Renal pelvis (tissue), 4 donors: ENCODE data around the gene SFI1. TPM values are rescaled to one million over a fixed set of nuclear protein-coding genes. Genes with fewer than 3 reads are reported as not detected.

Experiments
- DNase-seq: peaks from one replicate; pipeline ENCODE4 v3.0.0-alpha.2; 2013
- polyA plus RNA-seq, 3 donors: library from polyadenylated mRNA; unstranded; fragments of 120-200 nt; gene quantifications; one replicate each; pipeline ENCODE4 v1.2.1, GENCODE V29; 2013; ENCODE audit not compliant: insufficient read length in 3 of 3

SFI1 gene
- polyA plus RNA-seq, 3 donors = 20.8 to 38.5 (median 35.1) TPM

DNA sequence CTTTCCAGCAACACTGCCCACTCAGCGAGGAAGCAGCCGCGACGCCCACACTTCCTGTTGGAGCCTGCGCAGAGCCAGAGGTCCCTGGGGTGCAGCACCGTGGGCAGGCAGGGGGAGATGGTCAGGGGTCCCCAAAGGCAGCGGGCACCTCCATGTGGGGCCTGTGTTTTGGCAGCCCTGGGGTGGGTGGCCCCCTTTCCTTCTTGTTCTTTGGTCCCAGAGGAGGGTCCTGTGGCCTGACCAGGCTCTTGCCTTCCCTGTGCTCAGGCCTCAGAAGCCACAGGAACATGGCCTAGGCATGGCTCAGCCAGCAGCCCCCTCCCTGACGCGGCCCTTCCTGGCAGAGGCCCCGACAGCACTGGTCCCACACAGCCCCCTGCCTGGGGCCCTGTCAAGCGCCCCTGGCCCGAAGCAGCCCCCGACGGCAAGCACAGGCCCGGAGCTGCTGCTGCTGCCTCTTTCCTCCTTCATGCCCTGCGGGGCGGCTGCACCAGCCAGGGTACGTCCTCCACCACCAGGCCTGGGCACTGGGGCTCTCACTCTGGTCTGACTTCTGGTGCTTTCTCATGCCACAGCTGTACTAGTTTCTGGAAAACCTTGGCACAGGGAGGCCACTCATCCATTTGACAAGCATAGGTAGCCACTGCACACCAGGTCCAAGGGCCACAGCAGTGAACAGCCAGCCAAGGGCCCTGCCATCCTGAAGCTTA, 118.6 kb downstream of the SFI1 start:
- no peak for DNase-seq

DNA sequence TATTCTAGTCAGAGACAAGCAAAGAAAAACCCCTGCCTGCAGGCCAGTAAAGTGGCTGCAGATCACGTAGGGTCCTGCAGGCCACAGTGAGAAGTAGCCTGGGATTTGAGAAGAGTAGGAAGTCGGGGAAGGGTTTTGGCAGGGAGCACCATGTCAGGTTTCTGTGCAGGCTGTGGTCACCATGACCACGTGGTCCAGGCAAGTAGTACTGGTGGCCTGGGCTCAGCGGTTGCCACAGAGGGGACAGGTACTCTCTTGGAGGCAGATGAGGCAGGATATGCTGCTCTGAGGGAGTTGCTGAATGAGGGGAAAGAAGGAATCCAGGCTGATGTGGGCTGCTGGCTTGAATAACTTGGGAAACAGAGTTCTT, 119.1 kb downstream of the SFI1 start:
- DNase-seq = no peak

DNA sequence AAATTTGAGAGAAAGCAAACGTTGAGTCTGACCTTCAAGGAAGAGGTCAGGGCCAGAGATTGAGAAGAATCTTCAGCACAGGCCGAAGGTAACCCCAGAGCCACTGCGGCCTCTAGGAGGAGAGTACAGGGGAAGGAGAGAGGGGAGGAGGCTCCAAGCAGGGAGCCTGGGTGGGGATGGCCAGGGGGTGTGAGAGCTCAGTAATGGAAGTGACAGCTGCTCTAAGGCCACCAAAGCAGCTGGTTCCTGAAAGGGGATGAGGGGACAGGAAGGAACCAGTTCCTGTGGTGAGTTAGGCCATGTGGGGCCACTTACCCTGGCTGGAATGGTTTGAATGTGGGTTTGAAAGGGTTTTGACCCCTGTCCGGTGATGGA, 119.6 kb downstream of the SFI1 start:
- DNase-seq = no peak

DNA sequence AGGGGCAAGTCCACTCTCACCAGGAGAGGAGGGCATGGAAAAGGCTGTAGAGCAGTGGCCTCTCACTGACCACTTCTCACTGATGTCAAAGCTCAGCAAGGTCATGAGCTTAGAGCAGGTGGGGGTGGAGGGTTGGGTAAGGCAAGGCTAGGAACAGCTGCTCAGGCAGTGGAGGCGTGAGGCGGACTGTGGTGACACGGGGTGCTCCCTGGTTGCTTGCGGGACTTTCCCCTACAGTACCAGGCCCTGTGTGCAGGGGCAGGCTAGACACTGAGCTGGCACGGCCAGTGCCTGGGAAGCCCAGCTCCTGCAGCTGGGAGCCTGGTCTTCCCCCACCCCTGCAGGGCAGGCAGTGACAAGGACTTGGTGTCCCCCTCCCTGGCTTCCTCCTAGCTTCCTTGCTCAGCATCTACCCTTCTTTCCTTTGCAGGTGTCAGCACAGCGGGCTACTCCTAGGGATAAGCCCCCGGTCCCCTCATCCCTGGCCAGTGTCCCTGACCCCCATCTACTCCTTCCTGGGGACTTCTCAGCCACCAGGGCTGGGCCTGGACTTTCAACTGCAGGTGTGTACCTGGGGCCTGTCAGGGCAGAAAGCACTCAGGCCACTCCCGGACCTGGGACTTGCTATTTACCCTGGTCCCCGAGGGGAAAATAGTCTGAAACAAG, 120.1 kb downstream of the SFI1 start:
- DNase-seq = no peak

DNA sequence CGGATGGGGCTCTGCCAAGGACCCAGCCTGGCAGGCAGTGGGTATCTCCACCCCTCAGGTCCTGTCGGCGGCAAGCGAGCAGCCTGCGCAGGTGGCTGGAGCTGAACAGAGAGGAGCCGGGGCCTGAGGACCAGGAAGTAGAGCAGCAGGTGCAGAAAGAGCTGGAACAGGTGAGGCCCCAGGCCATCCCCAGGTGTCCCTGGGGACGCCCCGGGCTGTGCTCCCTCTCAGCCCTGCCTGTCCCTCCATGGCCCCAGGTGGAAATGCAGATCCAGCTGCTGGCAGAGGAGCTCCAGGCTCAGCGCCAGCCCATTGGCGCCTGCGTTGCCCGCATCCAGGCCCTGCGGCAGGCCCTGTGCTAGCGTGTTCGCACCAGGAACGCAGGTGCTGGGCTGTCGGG, 121.7 kb downstream of the SFI1 start:
- DNase-seq = no peak

DNA sequence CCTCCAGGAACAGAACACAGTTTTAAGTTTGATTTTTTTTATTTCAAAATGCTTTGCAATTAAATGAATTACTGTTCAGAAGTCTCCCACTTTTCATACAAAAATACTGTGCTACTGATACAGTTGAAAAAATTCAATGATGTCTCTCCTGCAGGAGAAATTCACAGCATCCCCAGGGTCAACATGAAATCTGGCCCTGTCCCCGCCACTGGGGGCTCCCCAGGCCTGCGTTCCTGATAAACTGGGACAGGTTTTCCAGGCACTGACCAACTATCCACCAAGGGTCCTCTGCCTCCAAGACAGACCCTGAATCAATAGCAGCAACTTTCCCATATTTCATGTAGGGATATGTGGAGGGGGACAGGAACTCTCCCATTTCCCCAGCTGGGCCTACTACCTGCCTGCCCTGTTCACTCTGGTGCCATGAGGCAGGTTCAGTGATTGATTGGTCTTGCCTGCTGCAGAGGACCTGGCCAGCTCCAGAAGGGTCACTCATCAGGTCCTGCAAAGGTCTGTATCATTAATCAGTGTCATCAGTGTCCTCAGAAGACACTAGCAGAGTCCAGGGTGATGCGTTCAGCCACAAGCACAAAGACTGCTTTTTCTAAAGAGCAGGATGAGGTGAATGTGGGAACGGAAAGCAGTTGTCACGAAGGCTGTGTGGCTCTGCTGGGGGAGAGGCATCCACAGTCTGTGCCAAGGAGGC, 122.3 kb downstream of the SFI1 start:
- DNase-seq = no peak

DNA sequence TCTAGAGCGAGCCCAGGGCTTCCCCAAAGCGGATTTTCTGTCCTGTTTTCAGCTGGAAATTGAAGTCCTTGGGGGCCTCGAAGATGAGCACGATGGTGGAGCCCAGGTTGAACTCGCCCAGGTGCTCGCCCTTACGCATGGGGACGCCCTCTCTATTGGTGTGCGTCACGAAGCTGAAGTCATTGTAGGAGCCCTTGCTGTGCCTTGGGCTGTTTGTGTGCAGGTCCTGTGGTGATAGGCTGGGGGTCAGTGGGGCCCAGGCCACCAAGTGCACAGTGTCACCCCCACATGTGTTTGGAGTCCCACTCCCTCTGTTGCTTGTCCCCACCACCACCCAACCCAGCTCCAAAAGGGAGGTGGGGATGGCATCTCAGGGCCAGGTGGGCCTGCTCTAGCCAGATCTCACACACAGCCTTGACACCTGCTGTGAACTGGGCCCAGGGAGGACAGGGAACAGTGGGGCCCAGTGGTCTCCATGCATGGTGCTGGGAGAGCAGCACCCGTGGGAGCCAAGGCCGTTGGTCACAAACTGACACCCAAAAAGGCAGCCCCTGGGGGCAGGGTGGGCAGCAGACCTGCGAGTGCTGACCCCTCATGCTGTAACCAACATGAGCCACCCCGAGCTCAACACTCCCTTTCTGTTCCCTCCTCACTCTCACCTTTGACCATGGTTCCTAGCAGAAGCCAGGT, 123.4 kb downstream of the SFI1 start:
- no peak for DNase-seq

DNA sequence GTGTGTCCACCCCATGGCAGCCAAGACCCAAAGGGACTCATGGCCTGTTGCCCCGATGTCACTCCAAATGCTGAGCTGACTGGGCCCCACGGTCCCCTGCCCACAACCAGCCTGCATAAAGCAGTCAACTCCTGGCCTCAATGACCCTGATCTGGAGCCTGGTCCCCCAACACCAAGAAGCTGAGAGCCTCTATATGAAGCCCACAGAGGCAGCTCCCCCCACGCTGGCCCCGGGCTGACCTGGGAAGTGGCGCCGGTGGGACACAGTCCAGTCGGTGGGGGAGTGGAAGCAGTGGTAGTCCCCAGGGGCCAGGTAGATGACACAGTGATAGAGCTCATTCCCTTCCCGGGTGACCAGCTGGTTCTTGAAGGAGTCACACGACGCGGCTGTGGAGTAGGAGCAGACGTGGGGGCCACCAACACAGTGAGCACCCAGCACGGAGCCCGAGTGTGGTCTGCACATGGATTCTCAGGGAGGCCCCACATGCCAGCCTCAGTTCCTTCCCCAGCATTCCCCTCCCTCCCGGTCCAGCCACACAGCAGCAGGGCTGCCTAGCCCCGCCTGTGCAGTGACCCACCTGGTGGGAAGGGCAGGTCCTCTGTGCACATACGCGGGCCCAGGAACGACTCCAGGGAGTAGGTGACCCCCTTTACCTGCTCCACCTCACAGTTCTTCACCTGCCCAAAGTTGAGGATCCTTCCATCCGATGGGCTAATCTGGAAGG, 124.6 kb downstream of the SFI1 start:
- no peak for DNase-seq

DNA sequence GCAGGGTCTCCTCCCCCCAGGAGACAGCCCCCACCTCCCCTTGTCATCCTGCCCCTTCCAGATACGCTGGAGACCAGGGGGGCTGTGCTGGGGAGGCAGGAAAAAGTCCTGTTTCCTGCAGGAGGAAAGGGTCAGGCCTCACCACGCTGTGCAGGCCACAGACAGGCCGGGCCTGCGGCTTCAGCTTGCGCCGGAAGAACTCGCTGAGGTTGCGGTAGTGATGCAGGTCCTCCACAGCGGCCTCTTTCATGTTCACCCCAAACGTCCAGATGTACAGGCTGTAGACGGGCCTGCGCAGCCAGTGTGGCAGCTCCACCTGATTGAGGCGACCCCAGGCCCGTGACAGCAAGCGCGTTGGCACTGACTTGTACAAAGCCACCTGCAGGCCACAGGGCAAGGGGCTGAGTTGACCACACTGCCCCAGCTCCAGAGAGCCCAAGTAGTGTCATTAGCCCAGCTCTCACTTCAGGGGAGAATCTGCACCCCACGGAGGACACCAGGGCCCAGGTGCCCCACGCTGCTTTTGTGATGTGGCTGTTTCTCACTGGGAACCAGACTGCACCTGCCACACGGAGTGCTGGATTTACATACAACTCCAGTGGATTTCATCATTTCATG, 125.3 kb downstream of the SFI1 start:
- DNase-seq = no peak

DNA sequence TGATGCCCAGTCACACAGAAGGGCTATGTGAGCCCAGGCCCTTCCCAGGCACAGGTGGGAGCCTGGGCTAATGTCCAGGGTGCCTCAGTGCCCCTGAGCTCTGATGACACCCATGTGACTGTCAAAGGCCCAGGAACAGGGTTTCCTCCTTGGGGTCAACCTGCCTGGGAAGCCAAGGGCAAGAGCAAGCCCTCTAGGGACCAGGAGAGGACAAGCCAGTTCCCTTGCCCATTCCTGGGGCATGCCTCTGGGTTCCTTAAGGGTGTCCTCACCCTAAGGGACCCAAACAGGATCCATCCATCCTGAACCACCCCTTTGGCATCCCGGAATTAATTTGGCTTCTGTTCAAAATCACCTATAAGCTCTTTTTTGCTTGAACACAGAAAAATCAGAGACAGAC, 126.6 kb downstream of the SFI1 start:
- no peak for DNase-seq

DNA sequence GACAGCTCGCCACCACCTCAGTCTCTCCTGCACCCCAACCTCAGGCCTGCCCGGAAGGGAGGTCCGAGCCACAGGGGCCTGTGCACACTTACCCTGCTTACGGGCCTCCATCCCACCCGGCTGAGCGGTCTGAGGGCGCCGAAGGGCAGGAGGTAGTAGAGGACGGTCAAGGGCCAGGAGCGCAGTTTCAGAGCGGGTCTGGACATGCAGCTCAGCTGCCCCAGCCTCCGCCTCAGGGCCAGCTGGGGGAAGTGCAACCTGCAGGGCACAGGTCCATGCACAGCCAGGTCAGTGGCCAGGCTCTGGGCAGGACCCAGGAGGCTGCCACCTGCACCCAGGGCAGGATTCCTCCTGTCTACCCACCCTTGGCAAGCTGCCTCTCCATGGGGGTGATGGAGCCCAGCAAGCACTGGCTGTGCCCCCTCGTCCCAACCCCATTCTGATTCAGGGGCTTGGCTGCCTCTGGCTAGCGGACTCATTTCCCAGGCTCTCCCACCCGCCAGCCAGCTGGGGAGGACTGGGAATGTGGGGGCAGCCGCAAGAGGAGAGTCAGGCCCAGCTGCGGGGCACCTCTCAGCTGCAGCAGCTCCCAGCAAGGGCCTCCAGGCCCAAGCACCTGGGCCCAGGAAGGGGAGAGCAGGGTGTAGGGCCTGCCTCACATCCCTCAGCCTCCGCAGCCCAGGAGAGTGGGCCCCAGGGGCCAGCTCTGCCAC, 127.4 kb downstream of the SFI1 start:
- DNase-seq = no peak

DNA sequence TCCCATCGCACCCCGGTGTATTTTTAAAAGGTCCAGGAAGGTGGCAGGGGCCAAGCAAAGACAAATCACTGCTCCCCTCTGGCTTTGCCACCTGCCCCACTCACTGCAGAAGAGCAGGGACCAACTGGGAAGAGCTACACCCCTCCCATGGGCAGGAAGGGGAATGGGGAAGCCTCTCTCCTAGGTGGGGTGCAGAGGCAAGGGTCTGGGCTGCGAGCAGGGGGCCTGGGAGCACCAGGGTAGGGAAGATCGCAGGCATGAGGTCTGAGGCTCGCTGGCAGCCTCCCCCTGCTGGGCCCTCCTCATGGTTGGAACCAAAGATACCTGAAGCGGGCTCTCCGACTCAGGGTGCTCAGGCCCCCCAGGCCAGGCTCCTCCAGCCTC, 128.9 kb downstream of the SFI1 start:
- DNase-seq = no peak

DNA sequence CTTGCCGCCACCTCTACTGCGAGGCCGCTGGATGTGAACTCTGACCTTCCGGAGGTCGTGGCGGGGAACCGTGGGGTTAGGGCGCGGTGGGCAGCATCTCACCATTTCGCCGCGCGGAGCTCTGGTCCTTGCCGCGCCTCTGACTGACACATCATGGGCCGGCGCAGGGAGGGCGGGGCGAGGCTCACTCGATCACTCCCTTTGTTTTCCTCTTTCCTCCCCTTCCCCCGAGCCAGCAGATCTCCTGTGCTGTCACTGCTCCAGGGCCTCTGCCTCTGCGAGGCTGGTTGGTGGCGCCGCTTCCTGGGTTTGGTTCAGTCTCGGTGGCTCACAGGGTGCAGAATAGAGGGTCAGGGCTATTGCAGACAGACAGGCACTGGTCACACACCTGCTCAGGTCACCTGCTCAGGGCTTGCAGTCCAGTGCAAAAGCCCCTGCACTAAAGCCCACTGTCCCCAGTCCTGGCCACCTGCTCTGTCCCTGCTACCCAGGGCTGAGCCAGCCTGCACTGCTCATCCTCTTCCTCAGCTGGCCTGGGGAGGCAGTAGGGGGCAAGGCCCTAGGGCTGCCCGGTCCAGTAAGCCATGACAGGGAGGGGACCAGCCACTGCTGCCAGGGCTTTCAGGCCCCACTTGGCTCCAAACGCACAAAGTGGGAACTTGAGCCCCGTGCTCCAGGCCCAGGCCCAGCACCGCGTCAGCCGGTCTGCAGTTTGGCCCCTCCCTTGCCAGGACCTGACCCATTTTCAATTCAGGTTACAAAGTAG, 129.5 kb downstream of the SFI1 start:
- peak; percentile 66 for DNase-seq

DNA sequence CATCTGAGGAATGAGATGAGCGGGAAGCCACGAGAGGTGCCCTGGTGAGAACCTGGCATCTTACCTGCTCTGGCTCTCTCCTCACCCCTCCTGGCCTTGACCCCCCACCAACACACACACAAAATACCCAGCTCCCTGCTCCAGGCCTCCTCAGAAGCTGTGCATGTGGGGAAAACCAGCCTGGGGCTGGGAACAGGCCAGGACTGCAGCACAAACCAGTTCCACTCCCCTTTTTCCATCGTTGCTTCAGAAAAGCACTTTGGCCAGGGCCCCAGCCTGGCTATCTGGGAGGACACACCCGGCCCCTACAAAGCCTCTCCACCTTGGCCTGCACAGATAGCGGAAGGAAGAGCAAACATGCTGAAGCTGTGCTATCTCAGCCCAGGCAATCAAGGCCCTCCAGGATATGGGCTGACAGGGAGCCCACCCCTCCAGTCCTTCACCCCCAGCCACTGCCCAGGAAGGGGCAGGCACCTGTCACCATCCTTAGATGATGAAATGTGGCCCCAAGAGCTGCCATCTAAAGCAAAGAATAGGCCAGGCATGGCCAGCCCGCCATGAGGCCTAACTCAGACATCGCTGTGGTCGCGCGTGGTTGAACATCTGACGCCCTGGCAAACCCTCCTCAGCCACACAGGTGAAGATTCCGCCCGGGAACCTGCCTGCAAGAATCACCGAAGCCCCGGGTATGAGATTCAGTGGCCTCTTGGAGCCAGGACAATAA, 130.3 kb downstream of the SFI1 start:
- no peak for DNase-seq

DNA sequence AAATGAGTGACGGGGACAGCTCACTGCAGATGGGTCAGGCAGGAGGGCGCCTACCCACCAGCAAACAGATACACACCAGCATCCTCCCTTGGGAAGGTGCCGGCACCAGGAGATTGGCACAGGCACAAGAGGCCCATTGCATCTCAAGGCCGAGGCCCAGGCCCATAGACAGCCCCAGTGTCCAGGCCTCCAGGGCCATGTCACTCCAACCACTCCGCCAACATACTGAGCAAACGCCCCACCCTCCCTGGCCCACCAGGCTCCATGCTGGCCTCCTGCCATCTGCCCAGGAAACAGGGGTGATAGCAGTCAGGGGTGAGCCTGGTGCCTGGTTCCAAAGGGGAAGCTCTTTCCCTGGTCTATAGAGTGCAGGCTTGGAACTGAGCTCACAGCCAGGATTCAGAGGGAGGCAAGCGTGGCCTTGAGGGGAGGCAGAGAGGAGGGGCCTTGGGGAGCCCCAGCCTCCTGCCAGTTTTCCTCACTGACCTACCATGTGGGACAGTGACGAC, 130.9 kb downstream of the SFI1 start:
- no peak for DNase-seq

DNA sequence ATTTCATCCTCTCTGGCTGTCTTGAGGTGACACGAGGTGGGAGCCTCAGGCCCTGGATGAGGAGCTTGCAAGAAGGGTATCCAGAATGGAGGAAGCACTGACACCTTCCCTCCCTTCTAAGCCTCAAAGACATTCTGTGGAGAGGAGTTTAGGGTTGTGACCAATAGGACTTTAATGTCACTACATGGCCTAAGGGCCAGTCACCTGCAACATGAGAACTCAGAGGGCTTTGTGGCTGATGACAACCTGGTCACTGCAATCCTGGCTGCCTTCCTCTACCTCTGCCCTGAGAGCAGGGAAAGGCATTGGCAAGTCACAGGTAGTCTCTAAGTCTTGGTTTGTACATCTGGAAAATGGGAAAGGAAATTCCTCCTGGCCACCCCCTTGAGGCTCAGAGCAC, 132.0 kb downstream of the SFI1 start:
- no peak for DNase-seq

DNA sequence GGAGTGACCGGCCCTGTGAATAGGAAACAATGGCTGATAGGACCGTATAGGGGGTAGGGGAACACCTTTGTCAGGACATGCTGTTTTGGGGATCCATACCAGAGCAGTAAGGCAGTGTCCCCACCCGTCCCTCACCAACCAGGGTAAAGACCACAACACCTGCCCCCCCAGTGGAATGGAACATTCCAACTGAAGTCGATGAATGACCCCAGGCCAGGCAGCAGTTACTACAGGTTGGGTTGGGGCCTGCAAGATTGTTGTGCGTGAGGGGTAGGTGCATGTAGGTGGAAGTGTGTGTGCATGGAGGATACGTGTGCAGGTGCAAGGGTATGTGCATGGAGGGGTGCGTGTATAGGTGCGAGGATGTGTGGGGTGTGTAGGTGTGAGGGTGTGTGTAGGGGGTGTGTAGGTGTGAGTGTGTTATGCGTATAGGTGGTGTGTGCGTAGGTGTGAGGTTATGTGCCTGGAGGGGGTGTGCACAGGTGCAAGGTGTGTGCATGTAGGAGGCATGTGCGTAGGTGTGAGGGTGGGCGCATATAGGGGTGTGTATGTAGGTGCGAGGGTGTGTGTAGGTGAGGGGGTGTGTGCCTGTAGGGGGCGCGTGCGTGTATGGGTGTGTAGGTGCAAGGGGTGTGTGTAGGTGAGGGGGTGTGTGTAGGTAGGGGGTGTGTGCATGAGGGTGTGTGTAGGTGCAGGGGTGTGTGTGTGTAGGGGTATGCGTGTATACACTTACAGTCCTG, 132.8 kb downstream of the SFI1 start:
- no peak for DNase-seq

DNA sequence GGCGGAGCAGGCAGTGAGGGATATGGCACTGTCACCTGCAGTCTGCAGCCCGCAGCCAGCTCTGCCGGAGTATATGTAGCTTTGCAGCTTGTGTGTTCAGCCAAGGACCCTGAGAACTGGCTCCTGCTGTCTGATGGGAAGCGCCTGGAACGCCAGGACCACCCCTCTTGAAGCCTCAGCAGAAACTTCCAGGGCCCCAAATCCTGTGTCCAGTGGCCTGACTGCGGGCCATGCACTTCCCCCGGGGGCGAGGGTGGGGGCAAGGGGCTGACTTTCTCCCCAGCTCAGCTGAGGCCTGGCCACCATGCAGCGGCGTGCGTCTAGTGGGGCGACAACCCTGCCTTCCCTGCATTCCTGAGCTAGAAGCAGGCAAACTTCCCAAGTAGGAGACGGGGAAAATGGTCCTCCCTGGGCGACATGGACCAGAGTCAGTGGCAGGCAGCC, 133.4 kb downstream of the SFI1 start:
- no peak for DNase-seq
